ENCODE measurements around the gene ENAH.

The ENAH gene

DNA sequence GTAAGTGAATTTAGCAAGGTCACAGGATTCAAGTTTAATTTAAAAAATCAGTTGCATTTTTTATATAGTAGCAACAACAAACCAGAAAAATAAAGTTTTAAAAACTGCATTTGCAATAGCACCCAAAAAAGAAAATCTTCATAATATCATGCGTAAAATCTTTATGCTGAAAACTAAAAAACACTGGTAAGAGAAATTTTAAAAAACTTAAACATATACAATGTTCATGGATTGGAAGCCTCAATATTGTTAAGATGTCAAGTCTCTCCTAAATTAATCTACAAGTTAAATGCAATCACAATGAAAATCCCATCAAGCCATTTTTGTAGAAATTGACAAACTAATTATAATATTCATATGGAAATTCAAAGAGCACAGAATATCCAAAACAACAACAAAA, 65.6 kb downstream of the ENAH start:
- TF ChIP-seq, protein P1, sequence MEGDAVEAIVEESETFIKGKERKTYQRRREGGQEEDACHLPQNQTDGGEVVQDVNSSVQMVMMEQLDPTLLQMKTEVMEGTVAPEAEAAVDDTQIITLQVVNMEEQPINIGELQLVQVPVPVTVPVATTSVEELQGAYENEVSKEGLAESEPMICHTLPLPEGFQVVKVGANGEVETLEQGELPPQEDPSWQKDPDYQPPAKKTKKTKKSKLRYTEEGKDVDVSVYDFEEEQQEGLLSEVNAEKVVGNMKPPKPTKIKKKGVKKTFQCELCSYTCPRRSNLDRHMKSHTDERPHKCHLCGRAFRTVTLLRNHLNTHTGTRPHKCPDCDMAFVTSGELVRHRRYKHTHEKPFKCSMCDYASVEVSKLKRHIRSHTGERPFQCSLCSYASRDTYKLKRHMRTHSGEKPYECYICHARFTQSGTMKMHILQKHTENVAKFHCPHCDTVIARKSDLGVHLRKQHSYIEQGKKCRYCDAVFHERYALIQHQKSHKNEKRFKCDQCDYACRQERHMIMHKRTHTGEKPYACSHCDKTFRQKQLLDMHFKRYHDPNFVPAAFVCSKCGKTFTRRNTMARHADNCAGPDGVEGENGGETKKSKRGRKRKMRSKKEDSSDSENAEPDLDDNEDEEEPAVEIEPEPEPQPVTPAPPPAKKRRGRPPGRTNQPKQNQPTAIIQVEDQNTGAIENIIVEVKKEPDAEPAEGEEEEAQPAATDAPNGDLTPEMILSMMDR (IDR thresholded peaks at IDR 0.05; ENCODE audit: low read depth, low read length) = no peak
- no peak for DNase-seq (ENCODE audit: extremely low read depth, low read depth)

DNA sequence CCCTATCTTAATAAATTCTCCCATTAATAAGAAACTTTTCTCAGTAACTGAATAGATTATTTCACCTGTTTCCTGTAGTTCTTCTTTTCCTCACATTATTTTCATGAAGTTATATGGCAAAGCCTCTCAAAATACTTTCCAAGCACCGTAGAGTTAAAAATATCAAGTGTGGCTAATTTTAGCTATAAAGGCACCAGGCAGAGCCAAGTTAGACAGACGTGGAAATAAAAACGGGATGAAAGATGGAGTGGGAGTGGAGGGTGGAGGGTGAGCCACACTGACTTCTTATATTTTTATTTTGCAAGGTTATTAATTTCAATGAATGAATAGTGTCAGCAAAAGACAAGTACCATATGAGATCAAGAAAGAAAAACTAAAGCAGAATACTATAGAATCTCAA, 71.7 kb downstream of the ENAH start:
- no peak for DNase-seq (ENCODE audit: extremely low read depth, low read depth)

DNA sequence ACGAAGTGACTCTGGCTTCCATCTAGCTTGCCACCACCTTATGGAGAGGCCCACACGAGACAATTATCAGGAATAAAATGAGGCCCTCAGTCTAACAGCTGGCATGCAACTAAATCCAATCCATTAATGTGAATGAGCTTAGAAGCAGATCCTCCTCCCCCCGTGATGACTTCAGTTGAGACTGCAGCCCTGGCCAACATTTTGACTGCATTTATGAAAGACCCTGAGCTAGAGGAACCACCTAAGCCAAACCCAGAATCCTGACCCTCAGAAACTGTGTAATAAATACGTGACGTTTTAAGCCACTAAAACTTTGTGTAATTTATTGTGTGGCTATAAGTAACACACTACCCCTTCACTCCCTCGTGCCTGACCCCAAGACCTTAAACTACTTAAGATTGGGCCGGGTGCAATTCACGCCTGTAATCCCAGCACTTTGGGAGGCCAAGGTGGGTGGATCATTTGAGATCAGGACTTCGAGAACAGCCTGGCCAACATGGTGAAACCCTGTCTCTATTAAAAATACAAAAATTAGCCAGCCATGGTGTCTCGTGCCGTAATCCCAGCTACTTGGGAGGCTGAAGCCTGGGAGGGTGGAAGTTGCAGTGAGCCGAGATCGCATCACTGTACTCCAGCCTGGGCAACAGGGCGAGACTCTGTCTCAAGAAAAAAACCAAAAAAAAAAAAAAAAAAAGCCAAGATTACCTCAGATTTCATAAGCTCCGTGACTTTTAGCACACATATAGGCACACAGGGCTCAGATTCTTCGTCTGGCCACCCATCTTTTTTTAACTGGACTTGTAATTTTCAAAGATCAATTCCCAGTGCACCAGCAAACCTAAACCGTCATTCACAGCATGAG, 72.5 kb downstream of the ENAH start:
- TF ChIP-seq, protein P1 (IDR thresholded peaks at IDR 0.05; ENCODE audit: low read depth, low read length) = no peak
- no peak for DNase-seq (ENCODE audit: extremely low read depth, low read depth)

More for the DNA sequence above, 71.7 kb downstream of the ENAH start:
- TF ChIP-seq, protein P1 (IDR thresholded peaks at IDR 0.05; ENCODE audit: low read depth, low read length) = no peak

- DNase-seq (ENCODE audit: extremely low read depth, low read depth) = no peak
- TF ChIP-seq, protein P1 (IDR thresholded peaks at IDR 0.05; ENCODE audit: low read depth, low read length) = no peak
Observed at GRCh38 chr1:225578251-225578977, 74.5 kb downstream of the ENAH start.

GRCh38 chr1:225577241-225577640, 75.7 kb downstream of the ENAH start:
- TF ChIP-seq, protein P1 (IDR thresholded peaks at IDR 0.05; ENCODE audit: low read depth, low read length) = no peak
- no peak for DNase-seq (ENCODE audit: extremely low read depth, low read depth)

DNA sequence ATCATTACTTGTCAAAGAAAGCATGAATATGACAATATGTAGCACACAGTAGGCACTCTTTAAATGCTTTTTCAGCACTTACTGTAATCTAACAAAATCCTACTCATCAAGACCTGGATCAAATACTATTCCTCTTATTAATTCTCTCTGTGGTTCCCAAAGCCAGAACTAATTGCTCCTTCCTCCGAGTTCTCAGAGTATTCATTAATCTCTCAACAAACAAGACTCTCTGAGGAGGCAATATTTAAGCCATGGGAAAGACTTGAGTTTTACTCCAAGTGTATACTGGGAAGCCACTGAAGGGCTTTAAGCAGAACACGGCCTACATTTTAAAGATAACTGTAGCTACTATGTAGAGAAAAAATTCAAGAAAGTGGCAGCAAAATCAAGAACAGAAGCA, 79.7 kb downstream of the ENAH start:
- no peak for DNase-seq (ENCODE audit: extremely low read depth, low read depth)

More for the DNA sequence above, 79.7 kb downstream of the ENAH start:
- TF ChIP-seq, protein P1 (IDR thresholded peaks at IDR 0.05; ENCODE audit: low read depth, low read length) = no peak

All from AG09319 (cell line).